DMS 273 (cell line): ENCODE data around the gene ABTB2.
A peak's percentile ranks its signal among the peaks of the same experiment; 100 is the strongest.

ENCODE experiments used
- DNase-seq: peaks from one replicate; lab custom pipeline; 2025; ENCODE audit not compliant: unreplicated experiment; lab: John Stamatoyannopoulos, UW

Gene ABTB2

DNA sequence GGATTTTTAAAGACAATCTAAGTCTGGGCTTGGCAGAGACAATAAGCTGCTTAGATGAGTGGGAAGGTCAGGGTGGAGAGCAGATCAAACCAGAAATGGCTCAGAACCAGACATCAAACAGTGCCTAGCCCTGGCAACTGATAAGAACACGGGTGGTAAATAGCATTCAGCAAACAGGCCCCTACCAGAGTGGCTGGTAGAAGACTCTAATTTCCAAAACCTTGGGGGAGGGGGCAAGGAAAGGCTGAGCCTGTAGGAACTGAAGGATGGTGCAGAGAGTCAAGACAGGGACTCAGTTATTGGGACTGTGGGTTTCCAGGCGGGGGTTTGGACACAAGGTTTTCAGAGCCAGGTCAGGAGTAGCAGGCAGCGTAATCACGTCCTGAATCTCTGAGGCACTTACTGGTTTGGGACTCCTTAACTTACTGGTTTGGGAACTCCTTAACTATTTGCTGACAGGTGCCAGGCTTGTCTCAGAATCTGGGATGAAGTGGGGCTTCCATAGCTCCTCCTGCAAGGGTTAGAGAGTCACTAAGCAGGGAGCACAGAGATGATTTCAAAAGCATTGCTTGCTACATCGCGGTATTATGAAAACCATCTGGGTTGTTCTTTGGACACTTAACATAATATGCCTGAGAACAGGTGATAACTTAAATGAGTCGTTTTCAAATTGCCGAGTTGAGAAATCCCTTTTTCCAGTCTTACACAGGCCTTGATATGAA is 5.7 kb upstream of the ABTB2 start:
- no peak for DNase-seq

DNA sequence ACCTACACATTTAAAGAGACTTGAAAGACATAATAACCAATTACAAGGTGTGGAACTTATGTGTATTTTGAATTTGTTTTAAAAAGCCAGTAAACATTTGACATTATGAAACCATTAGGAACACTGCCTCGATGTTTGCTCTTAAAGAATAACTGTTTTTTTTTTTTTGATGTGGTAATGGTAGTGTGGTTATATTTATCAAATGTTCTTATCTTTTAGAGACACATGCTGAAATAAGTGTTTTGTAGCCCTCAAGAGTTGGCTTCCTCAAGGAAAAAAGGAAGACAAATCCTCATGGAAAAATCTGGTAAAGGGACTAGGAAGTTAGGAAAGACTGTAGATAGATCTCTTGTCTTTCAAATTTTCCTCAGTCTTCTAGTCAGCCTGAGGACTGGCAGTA is 2.2 kb upstream of the ABTB2 start:
- DNase-seq = no peak

GRCh38 chr11:34359548-34359891 is 1.7 kb upstream of the ABTB2 start:
- DNase-seq = no peak

- peak; percentile 84 for DNase-seq
Measured at GRCh38 chr11:34358728-34359547, 1.1 kb upstream of the ABTB2 start.

GRCh38 chr11:34358258-34358727 is 483 bp upstream of the ABTB2 start:
- DNase-seq = peak; percentile 90

DNA sequence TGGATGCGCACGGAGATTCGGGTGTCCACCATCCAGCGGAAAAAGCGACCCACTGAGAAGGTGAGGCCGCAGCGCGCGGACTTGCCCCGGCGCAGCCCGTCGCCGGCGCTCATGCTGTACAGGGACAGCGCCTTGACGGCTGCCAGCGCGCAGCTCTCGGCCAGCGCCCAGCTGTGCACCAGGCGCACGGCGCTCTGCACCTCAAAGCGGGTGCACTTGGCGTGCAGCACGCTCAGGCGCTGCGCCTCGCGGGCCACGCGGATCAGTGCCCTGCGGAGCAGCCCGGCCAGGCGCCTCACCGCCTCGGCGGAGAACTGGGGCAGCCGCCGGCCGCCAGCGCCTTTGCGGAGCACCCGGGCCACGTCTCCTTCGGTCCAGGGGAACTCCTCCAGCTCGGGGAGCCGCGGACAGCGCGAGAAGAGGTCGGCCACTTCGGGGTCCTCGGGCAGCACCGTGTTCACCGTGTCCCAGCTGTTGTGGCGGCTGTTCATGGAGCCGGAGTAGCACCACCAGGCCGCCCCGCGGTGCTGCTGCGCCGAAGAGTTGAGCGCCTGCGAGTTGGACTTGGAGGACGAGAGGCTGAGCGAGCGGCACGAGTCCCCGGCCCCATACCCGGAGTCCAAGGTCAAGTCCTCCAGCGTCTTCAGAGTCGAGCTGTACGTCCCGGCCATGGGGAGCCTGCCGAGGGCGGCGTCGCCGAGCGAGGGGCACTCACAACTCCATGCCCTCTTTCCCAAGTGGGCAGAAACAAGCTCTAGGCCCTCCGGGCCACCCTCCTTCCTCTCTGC is 703 bp downstream of the ABTB2 start:
- peak; percentile 72 for DNase-seq

DNA sequence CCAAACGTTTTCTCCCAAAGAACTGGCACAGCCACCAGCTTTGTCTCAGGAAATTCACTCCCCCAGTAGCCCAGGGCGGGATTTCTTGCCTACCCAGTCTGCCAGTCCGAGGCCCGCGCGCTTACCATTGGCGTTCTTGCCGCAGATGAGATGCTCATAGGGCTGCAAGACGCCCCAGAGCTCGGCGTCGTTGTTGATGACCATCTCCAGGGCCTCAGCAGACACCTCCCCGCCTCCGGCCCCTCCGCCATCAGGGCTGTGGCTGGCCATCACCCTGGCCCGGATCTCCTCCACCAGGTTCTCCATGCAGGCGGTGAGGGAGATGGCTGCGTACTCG is 1.3 kb downstream of the ABTB2 start:
- peak; percentile 55 for DNase-seq

DNA sequence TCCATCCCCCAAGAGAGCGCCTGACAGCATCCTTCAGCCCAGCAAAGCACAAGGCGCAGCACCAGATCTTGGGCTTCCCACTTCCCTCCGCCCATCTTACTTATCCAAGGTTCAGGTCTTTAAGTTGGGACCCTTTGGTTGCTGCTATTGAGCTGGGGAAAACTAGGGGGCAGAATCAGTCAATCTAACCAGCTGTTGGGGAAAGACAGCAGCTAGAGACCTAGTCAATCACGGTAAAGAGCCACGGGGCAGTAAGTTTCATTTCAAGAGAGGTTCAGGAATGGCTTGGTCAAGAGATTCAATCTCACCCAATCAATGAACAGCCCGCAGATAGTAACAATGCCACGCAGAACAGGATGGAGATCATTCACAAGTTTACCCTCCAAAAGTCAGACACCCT is 1.7 kb downstream of the ABTB2 start:
- DNase-seq = peak; percentile 30

- no peak for DNase-seq
Measured at GRCh38 chr11:34355726-34356125, 2.1 kb downstream of the ABTB2 start.

- peak; percentile 19 for DNase-seq
Measured at GRCh38 chr11:34354782-34355181, 3.0 kb downstream of the ABTB2 start.

DNA sequence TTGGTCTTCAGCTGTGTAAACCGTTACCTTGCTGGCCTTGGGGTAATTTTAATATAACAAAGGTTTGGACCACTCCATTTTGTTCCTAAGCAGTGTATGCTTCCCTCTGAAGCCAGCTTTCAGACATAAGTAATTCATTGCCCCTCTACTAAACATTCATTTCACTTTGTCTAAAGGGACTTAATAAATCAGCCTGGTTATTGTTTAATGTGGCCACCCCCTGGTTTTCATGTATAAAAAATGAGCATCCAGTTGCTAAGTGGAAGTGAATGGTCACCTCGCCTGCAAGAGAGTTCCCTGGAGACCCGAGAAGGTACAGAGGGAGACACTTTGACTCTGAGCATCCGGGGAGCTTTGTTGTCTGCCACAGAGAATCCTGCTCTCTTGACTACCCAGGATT is 3.9 kb downstream of the ABTB2 start:
- DNase-seq = no peak

- no peak for DNase-seq
Measured at GRCh38 chr11:34351687-34352469, 5.9 kb downstream of the ABTB2 start.

DNA sequence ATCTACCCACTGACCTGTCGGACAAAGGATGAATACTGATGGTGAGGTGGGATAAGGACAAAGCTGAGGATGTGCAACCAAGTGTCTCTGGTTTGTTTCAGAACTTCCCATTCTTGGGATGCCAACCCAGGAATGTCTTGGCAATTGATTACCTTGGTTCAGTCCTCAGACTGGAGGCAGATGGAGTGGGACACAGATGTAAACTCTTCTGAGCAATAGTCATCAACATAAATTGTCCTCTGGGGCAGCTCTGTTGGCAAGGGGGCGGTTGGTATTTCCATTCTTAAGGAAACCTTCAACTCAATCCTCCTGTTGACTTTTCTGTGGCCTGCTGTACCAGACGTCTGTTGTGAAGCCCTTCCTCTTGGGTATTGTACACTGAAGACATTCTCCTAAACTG is 6.8 kb downstream of the ABTB2 start:
- DNase-seq = no peak

DNA sequence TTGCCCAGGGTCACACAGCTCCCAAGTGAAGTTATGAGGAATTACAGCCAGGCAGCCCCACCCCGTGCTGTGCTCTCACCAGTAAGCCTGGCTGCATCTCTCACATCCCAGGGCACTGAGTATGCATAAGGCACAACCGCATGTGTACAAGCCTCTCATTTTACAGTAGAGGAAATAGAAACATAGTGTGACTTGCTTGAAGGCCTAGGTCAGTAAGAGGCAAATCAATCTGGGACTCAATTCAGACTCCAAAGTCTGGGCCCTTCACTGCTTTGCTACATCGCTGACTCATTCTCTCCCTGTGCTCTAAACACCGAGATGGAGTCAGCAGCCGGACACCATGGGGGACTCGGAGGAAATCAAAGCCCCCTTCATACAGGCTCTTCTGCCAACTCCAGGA is 7.9 kb downstream of the ABTB2 start:
- no peak for DNase-seq

- no peak for DNase-seq
Measured at GRCh38 chr11:34348919-34349318, 8.9 kb downstream of the ABTB2 start.

DNA sequence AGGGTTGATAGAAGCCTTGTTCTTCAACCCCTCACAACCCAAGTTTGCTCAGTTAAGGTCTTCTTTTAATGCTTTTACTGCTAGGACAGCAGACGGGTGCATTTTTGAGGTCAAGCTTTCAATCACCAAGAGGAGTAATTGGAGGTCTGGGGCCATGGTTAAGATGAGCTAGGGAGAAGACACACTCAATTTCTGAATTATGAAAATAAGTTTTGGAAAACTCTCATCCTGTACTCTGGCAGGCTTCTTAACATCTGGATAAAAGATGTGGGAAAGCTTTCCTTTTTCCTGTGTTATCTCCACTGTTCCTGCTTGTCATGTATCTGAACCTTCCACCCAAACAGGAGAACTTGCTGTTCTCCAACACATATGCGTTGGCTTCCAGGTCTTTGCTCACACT is 9.7 kb downstream of the ABTB2 start:
- DNase-seq = no peak

GRCh38 chr11:34346551-34346950 is 11.3 kb downstream of the ABTB2 start:
- no peak for DNase-seq

DNA sequence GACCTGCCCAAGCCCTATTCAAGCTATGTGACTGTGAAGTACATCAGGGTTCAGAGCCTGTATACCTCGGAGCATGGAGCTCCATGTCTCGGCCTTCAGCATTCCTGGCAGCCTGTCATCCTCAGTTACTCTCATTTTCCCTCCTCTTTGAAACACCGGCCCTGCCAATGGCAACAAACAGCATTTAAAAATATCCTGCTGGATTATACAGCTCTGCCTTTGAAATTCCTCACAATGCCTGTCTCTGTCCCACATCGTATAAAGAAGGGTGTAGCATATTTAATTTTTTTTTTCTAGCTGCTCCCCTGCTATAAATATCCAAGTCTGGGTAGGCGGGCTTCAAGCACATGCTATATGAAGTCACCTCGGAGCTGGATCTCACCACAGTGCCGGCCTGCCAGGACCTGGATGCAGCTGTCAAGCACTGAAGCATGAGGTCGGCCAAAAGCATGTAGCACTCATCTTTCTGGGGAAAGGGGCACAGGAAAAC is 11.8 kb downstream of the ABTB2 start:
- no peak for DNase-seq

GRCh38 chr11:34345540-34345876 is 12.3 kb downstream of the ABTB2 start:
- DNase-seq = peak; percentile 51

GRCh38 chr11:34344768-34345539 is 12.9 kb downstream of the ABTB2 start:
- peak; percentile 42 for DNase-seq
